Measurements from ENCODE around the gene NKD2.

Gene NKD2

GRCh38 chr5:1029282-1029944, 20.8 kb downstream of the NKD2 start:
- H3K27me3 ChIP-seq (ENCODE audit: control insufficient read depth, insufficient read depth, low read length), result no peaks in the 10 kb centered on the region
- H3K4me3 ChIP-seq (ENCODE audit: low read depth, low read length), result no peak overlapping the region
- no peaks in the 10 kb centered on the region for H3K36me3 ChIP-seq (ENCODE audit: control insufficient read depth, insufficient read depth, low read length)
- H3K9ac ChIP-seq (ENCODE audit: low read depth, low read length), result no peak overlapping the region
- H3K9me3 ChIP-seq (ENCODE audit: control insufficient read depth, insufficient read depth, low read length), result no peaks in the 10 kb centered on the region
- no peaks in the 10 kb centered on the region for H3K4me1 ChIP-seq (ENCODE audit: control insufficient read depth, insufficient read depth, low read length)

DNA sequence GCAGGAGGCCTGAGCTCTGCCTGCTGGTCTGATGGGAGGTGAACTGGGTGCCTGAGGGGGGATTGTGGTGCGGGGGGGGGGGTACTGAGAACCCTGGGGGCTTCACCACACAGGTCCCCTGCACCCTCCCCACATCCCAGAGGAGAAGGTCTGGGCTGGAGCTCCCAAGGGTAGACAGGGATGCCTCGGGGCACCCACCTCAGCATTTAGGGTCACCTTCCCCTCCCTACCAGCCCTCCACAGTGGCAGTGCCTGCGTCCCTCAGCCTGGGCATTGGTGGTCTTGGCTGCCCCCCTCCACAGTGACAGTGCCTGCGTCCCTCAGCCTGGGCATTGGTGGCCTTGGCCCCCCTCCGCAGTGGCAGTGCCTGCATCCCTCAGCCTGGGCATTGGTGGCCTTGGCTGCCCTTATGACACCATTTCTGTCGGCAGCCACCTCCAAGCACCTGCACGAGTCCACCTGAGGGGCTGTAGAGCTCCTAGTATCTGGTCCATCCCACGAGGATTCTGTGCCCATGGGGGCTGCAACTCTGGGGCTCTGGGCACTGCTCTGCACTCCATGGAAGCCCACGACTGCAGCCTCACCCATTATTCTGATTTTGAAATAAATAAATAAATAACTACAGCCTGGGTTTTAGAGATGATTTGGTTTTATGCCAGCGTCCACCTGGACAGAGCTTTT, 21.5 kb downstream of the NKD2 start:
- Histone ChIP-seq H3K27me3 (ENCODE audit: control insufficient read depth, insufficient read depth, low read length) (no peaks in the 10 kb centered on the region), H3K36me3 (ENCODE audit: control insufficient read depth, insufficient read depth, low read length) (no peaks in the 10 kb centered on the region), H3K9ac (ENCODE audit: low read depth, low read length) (no peak overlapping the region), H3K4me3 (ENCODE audit: low read depth, low read length) (no peak overlapping the region), H3K9me3 (ENCODE audit: control insufficient read depth, insufficient read depth, low read length) (no peaks in the 10 kb centered on the region), H3K4me1 (ENCODE audit: control insufficient read depth, insufficient read depth, low read length) (no peaks in the 10 kb centered on the region)

DNA sequence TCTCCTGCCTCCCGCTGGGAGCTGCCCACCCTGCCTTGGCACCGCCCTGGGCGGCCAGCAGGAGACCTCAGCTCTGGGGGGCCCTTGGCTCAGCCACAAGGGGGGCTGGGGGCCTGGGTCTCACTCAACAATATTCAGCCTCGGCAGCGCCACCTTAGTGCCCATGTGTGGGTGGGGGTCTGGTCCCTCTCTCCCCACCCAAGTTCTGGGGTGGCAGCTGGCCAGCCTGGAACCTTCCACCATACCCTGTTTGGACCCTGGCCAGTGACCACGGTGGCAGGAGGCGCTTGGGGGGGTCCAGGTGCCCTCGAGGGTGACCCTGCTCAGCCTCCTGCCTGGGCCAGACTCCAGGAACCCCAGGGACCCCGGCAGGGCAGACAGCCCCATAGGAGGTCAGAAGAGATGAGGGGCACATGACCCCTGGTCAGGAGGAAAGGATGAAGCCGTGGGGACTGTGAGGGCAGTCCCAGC, 22.2 kb downstream of the NKD2 start:
- Histone ChIP-seq H3K9ac (ENCODE audit: low read depth, low read length) (no peak overlapping the region), H3K36me3 (ENCODE audit: control insufficient read depth, insufficient read depth, low read length) (no peaks in the 10 kb centered on the region), H3K9me3 (ENCODE audit: control insufficient read depth, insufficient read depth, low read length) (no peaks in the 10 kb centered on the region), H3K27me3 (ENCODE audit: control insufficient read depth, insufficient read depth, low read length) (no peaks in the 10 kb centered on the region), H3K4me1 (ENCODE audit: control insufficient read depth, insufficient read depth, low read length) (no peaks in the 10 kb centered on the region), H3K4me3 (ENCODE audit: low read depth, low read length) (no peak overlapping the region)

GRCh38 chr5:1031306-1031959, 22.8 kb downstream of the NKD2 start:
- H3K27me3 ChIP-seq (ENCODE audit: control insufficient read depth, insufficient read depth, low read length), result no peaks in the 10 kb centered on the region
- no peaks in the 10 kb centered on the region for H3K4me1 ChIP-seq (ENCODE audit: control insufficient read depth, insufficient read depth, low read length)
- no peak overlapping the region for H3K9ac ChIP-seq (ENCODE audit: low read depth, low read length)
- H3K4me3 ChIP-seq (ENCODE audit: low read depth, low read length), result no peak overlapping the region
- H3K36me3 ChIP-seq (ENCODE audit: control insufficient read depth, insufficient read depth, low read length), result no peaks in the 10 kb centered on the region
- no peaks in the 10 kb centered on the region for H3K9me3 ChIP-seq (ENCODE audit: control insufficient read depth, insufficient read depth, low read length)

GRCh38 chr5:1032011-1032410, 23.4 kb downstream of the NKD2 start:
- Histone ChIP-seq H3K9me3 (ENCODE audit: control insufficient read depth, insufficient read depth, low read length) (no peaks in the 10 kb centered on the region), H3K27me3 (ENCODE audit: control insufficient read depth, insufficient read depth, low read length) (no peaks in the 10 kb centered on the region), H3K4me1 (ENCODE audit: control insufficient read depth, insufficient read depth, low read length) (no peaks in the 10 kb centered on the region), H3K4me3 (ENCODE audit: low read depth, low read length) (no peak overlapping the region), H3K36me3 (ENCODE audit: control insufficient read depth, insufficient read depth, low read length) (no peaks in the 10 kb centered on the region), H3K9ac (ENCODE audit: low read depth, low read length) (no peak overlapping the region)

DNA sequence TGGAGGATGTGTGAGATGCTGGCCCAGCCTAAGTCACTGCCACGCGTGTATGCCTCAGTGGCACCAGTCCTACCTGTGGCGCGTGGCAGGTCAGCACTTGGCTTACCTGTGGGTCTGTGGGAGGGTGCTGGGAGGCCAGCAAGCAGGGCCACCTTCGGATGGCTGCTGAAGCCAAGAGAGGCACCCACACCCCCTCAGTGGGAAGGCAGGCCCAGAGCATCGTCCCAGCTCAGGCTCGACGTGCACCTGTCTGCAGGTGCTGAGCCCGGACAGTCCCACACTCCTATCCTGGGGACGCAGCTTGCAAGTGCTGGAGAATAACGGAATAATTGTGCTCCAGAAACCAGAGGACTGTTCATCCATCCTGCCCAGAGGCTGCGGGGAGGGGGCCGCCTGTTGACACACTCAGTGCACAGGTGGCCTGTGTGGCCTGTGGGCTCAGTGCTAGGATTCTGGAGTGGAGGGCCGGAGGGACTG, 24.0 kb downstream of the NKD2 start:
- Histone ChIP-seq H3K9me3 (ENCODE audit: control insufficient read depth, insufficient read depth, low read length) (no peaks in the 10 kb centered on the region), H3K4me3 (ENCODE audit: low read depth, low read length) (no peak overlapping the region), H3K4me1 (ENCODE audit: control insufficient read depth, insufficient read depth, low read length) (no peaks in the 10 kb centered on the region), H3K9ac (ENCODE audit: low read depth, low read length) (no peak overlapping the region), H3K27me3 (ENCODE audit: control insufficient read depth, insufficient read depth, low read length) (no peaks in the 10 kb centered on the region), H3K36me3 (ENCODE audit: control insufficient read depth, insufficient read depth, low read length) (no peaks in the 10 kb centered on the region)

- Histone ChIP-seq H3K4me3 (ENCODE audit: low read depth, low read length) (no peak overlapping the region), H3K27me3 (ENCODE audit: control insufficient read depth, insufficient read depth, low read length) (no peaks in the 10 kb centered on the region), H3K9me3 (ENCODE audit: control insufficient read depth, insufficient read depth, low read length) (no peaks in the 10 kb centered on the region), H3K9ac (ENCODE audit: low read depth, low read length) (no peak overlapping the region), H3K4me1 (ENCODE audit: control insufficient read depth, insufficient read depth, low read length) (no peaks in the 10 kb centered on the region), H3K36me3 (ENCODE audit: control insufficient read depth, insufficient read depth, low read length) (peaks cover 1% of the 10 kb centered on the region)
Measured at GRCh38 chr5:1033178-1033577, 24.6 kb downstream of the NKD2 start.

GRCh38 chr5:1033606-1034420, 25.2 kb downstream of the NKD2 start:
- Histone ChIP-seq H3K4me1 (ENCODE audit: control insufficient read depth, insufficient read depth, low read length) (no peaks in the 10 kb centered on the region), H3K36me3 (ENCODE audit: control insufficient read depth, insufficient read depth, low read length) (peaks cover 3% of the 10 kb centered on the region), H3K9me3 (ENCODE audit: control insufficient read depth, insufficient read depth, low read length) (no peaks in the 10 kb centered on the region), H3K27me3 (ENCODE audit: control insufficient read depth, insufficient read depth, low read length) (no peaks in the 10 kb centered on the region), H3K9ac (ENCODE audit: low read depth, low read length) (no peak overlapping the region), H3K4me3 (ENCODE audit: low read depth, low read length) (no peak overlapping the region)

DNA sequence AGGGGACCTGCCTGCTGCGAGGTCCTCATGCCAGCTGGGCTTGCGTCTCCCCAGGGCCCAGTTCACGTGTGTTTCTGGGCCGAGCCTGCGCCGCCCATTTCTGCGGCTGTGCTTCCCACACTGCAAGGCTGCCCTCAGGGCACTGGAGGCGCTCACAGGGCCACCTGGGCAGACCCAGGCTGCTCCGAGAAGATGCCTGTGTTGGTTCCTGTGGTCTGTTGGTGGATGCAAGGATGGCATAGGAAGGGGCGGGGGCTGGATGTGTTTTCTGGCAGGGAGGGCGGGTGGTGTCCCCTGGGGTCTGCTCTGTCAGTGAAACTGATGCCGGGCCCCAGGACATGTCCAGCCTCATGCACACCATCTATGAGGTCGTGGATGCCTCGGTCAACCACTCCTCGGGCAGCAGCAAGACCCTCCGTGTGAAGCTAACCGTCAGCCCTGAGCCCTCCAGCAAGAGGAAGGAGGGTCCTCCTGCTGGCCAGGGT, 25.9 kb downstream of the NKD2 start:
- Histone ChIP-seq H3K4me3 (ENCODE audit: low read depth, low read length) (no peak overlapping the region), H3K27me3 (ENCODE audit: control insufficient read depth, insufficient read depth, low read length) (no peaks in the 10 kb centered on the region), H3K9ac (ENCODE audit: low read depth, low read length) (no peak overlapping the region), H3K36me3 (ENCODE audit: control insufficient read depth, insufficient read depth, low read length) (peaks cover 3% of the 10 kb centered on the region), H3K9me3 (ENCODE audit: control insufficient read depth, insufficient read depth, low read length) (no peaks in the 10 kb centered on the region), H3K4me1 (ENCODE audit: control insufficient read depth, insufficient read depth, low read length) (no peaks in the 10 kb centered on the region)

- Histone ChIP-seq H3K9me3 (ENCODE audit: control insufficient read depth, insufficient read depth, low read length) (no peaks in the 10 kb centered on the region), H3K4me1 (ENCODE audit: control insufficient read depth, insufficient read depth, low read length) (no peaks in the 10 kb centered on the region), H3K36me3 (ENCODE audit: control insufficient read depth, insufficient read depth, low read length) (peaks cover 3% of the 10 kb centered on the region), H3K27me3 (ENCODE audit: control insufficient read depth, insufficient read depth, low read length) (no peaks in the 10 kb centered on the region), H3K4me3 (ENCODE audit: low read depth, low read length) (no peak overlapping the region), H3K9ac (ENCODE audit: low read depth, low read length) (no peak overlapping the region)
Measured at GRCh38 chr5:1034986-1035385, 26.4 kb downstream of the NKD2 start.
